H1 (cell line): Measurements from ENCODE around the gene MAFB. TPM values are rescaled to one million over a fixed set of nuclear protein-coding genes. Genes with fewer than 3 reads are reported as not detected.
A peak's percentile ranks its signal among the peaks of the same experiment; 100 is the strongest.

ENCODE experiments used
- CTCF ChIA-PET: fragments of 300-600 bp; sonication (Branson Sonifier 250); formaldehyde crosslinking; loops from one replicate; lab custom pipeline; 2021; ENCODE audit not compliant: partially characterized antibody; lab: Charles Lee
- POLR2A ChIA-PET: fragments of 300-600 bp; sonication (Branson Sonifier 250); formaldehyde crosslinking; loops from one replicate; lab custom pipeline; 2021; ENCODE audit warnings: inconsistent platforms; ENCODE audit not compliant: partially characterized antibody; lab: Charles Lee
- DNase-seq, 2 experiments: peaks; one replicate each; pipeline versions ENCODE4 v3.0.0 to v3.0.0-alpha.2; 2010 to 2022; ENCODE audit warnings: low spot score in 2 of 2, low read depth in 1 of 2, mixed read lengths in 1 of 2
- FAIRE-seq: peaks from 2 replicates; lab custom pipeline; 2011; peaks lifted over from hg19 to GRCh38; lab: Jason Lieb, UNC
- H2AFZ ChIP-seq: 2 replicates; pipeline ENCODE4 v1.8.1; 2012; ENCODE audit warnings: low read length, inconsistent platforms
- H2AK5ac ChIP-seq: 2 replicates; pipeline ENCODE4 v1.6.1; 2013; ENCODE audit warnings: low read depth, low read length
- H2BK120ac ChIP-seq: replicated peaks from 2 replicates; pipeline ENCODE3; 2013; ENCODE audit warnings: low read depth, low read length, inconsistent platforms
- H2BK12ac ChIP-seq: 2 replicates; pipeline ENCODE4 v1.6.1; 2013; ENCODE audit warnings: low read depth, low read length
- H2BK15ac ChIP-seq: 2 replicates; pipeline ENCODE4 v1.6.1; 2013; ENCODE audit warnings: low read length
- H2BK20ac ChIP-seq: 2 replicates; pipeline ENCODE4 v1.6.1; 2013; ENCODE audit warnings: low read length
- H2BK5ac ChIP-seq: 2 replicates; pipeline ENCODE4 v1.6.1; 2013; ENCODE audit warnings: low read depth, low read length
- H3K14ac ChIP-seq: 2 replicates; pipeline ENCODE4 v1.6.1; 2013; ENCODE audit warnings: inconsistent platforms; ENCODE audit not compliant: insufficient read length
- H3K18ac ChIP-seq: 2 replicates; pipeline ENCODE4 v1.6.1; 2013; ENCODE audit warnings: low read length; ENCODE audit errors: extremely low read depth
- H3K23ac ChIP-seq: 2 replicates; pipeline ENCODE4 v1.6.1; 2013; ENCODE audit warnings: inconsistent platforms; ENCODE audit not compliant: insufficient read length
- H3K23me2 ChIP-seq: 2 replicates; pipeline ENCODE4 v1.6.1; 2013; ENCODE audit warnings: low read depth, low read length
- H3K27ac ChIP-seq: 2 replicates; pipeline ENCODE4 v1.6.1; 2011; ENCODE audit warnings: low read depth, low read length, inconsistent platforms
- H3K27me3 ChIP-seq, 4 experiments: replicated peaks in 1 of 4; 1 replicate in 1 of 4; 2 replicates in 3 of 4; pipeline versions ENCODE4 v1.6.1 to v1.8.1; 2011 to 2013; ENCODE audit warnings: low read length in 3 of 4, mild to moderate bottlenecking in 3 of 4, inconsistent platforms in 2 of 4, mixed read lengths in 2 of 4, moderate library complexity in 1 of 4; ENCODE audit not compliant: control insufficient read depth in 3 of 4, insufficient read depth in 3 of 4; ENCODE audit errors: extremely low read depth in 1 of 4
- H3K36me3 ChIP-seq, 4 experiments: 2 replicates each; pipeline versions ENCODE4 v1.6.1 to v1.8.1; 2011 to 2013; ENCODE audit warnings: mild to moderate bottlenecking in 4 of 4, low read length in 3 of 4, moderate library complexity in 2 of 4, control low read depth in 1 of 4, inconsistent platforms in 1 of 4; ENCODE audit not compliant: insufficient read depth in 4 of 4, control insufficient read depth in 2 of 4
- H3K4ac ChIP-seq: replicated peaks from 2 replicates; pipeline ENCODE3; 2013; ENCODE audit warnings: low read length, low read depth, mixed read lengths, inconsistent platforms; ENCODE audit not compliant: insufficient read length
- H3K4me1 ChIP-seq, 4 experiments: replicated peaks in 1 of 4; 1 replicate in 1 of 4; 2 replicates in 3 of 4; pipeline versions ENCODE4 v1.6.1 to v1.8.1; 2011 to 2013; ENCODE audit warnings: low read length in 3 of 4, inconsistent platforms in 2 of 4, mixed read lengths in 1 of 4; ENCODE audit not compliant: insufficient read depth in 4 of 4, control insufficient read depth in 3 of 4
- H3K4me2 ChIP-seq, 2 experiments: 2 replicates each; pipeline versions ENCODE4 v1.6.1 to v1.8.1; 2011 to 2013; ENCODE audit warnings: low read depth in 2 of 2, low read length in 2 of 2, control low read depth in 1 of 2, inconsistent platforms in 1 of 2, mild to moderate bottlenecking in 1 of 2; ENCODE audit not compliant: insufficient read depth in 1 of 2
- H3K4me3 ChIP-seq, 4 experiments: fragments of 200-600, 300-600 bp in 1 of 4; sonication (generic), shearing (Covaris generic), sonication (Bioruptor Twin) in 1 of 4; 2 replicates each; pipeline versions ENCODE4 v1.5.1 to v1.8.1; 2011 to 2016; ENCODE audit warnings: low read length in 4 of 4, low read depth in 3 of 4, control low read depth in 2 of 4, inconsistent platforms in 2 of 4, mild to moderate bottlenecking in 2 of 4, mixed read lengths in 1 of 4, moderate library complexity in 1 of 4; ENCODE audit not compliant: insufficient read depth in 2 of 4; ENCODE audit errors: extremely low read depth in 1 of 4
- H3K56ac ChIP-seq: replicated peaks from 2 replicates; pipeline ENCODE3; 2013; ENCODE audit warnings: low read depth, mild to moderate bottlenecking, mixed read lengths, low read length, inconsistent platforms; ENCODE audit not compliant: insufficient read length
- H3K79me1 ChIP-seq: 2 replicates; pipeline ENCODE4 v1.6.1; 2013; ENCODE audit warnings: low read depth, low read length, control low read depth
- H3K79me2 ChIP-seq, 2 experiments: 2 replicates each; pipeline versions ENCODE4 v1.6.1 to v1.8.1; 2012 to 2013; ENCODE audit warnings: low read length in 2 of 2, mild to moderate bottlenecking in 2 of 2, inconsistent platforms in 1 of 2; ENCODE audit not compliant: insufficient read depth in 2 of 2, control insufficient read depth in 1 of 2
- H3K9ac ChIP-seq, 4 experiments: replicated peaks in 1 of 4; 1 replicate in 1 of 4; 2 replicates in 3 of 4; pipeline versions ENCODE4 v1.6.1 to v1.8.1; 2011 to 2013; ENCODE audit warnings: low read depth in 3 of 4, low read length in 3 of 4, control low read depth in 2 of 4, mild to moderate bottlenecking in 2 of 4, moderate library complexity in 2 of 4, inconsistent platforms in 1 of 4; ENCODE audit errors: extremely low read depth in 1 of 4
- H3K9me3 ChIP-seq, 2 experiments: 2 replicates each; pipeline versions ENCODE4 v1.6.1 to v1.8.1; 2012 to 2013; ENCODE audit warnings: mild to moderate bottlenecking in 2 of 2, moderate library complexity in 2 of 2, control low read depth in 1 of 2, inconsistent platforms in 1 of 2, low read depth in 1 of 2, low read length in 1 of 2, mixed read lengths in 1 of 2; ENCODE audit not compliant: insufficient read depth in 2 of 2
- H4K20me1 ChIP-seq, 2 experiments: replicated peaks in 1 of 2; 2 replicates each; pipeline versions ENCODE3 to v1.8.1; 2011 to 2013; ENCODE audit warnings: inconsistent platforms in 2 of 2, low read length in 2 of 2, mild to moderate bottlenecking in 1 of 2; ENCODE audit not compliant: insufficient read depth in 2 of 2, control insufficient read depth in 1 of 2
- H4K5ac ChIP-seq: 2 replicates; pipeline ENCODE4 v1.6.1; 2013; ENCODE audit warnings: low read length, low read depth, mixed read lengths, inconsistent platforms; ENCODE audit not compliant: insufficient read length
- H4K8ac ChIP-seq: 2 replicates; pipeline ENCODE4 v1.8.0; 2013; ENCODE audit warnings: mild to moderate bottlenecking, moderate library complexity, low read length, inconsistent platforms; ENCODE audit not compliant: insufficient read depth; ENCODE audit errors: extremely low read depth
- H4K91ac ChIP-seq: replicated peaks from 2 replicates; pipeline ENCODE3; 2013; ENCODE audit warnings: low read length, mixed read lengths, inconsistent platforms; ENCODE audit not compliant: insufficient read length
- ASH2L ChIP-seq: fragments of 200-600, 300-600 bp; sonication (generic); IDR thresholded peaks from one replicate; pipeline ENCODE4 v1.7.1; 2017; ENCODE audit warnings: low read length
- MAFK ChIP-seq: IDR thresholded peaks from 2 replicates; pipeline ENCODE4 v1.6.1; 2012; ENCODE audit warnings: low read depth, mild to moderate bottlenecking, improper control_type of control experiment, low read length
- RAD21 ChIP-seq, 2 experiments: IDR thresholded peaks in 1 of 2; conservative IDR thresholded peaks in 1 of 2; 2 replicates each; pipeline ENCODE4 v1.6.1; 2011; ENCODE audit warnings: low read depth in 2 of 2, low read length in 2 of 2, improper control_type of control experiment in 1 of 2, inconsistent platforms in 1 of 2, mild to moderate bottlenecking in 1 of 2, moderate library complexity in 1 of 2
- SP1 ChIP-seq: IDR thresholded peaks from 2 replicates; pipeline ENCODE4 v1.6.1; 2011; ENCODE audit warnings: low read depth, low read length
- SP4 ChIP-seq: IDR thresholded peaks from 2 replicates; pipeline ENCODE4 v1.6.1; 2012; ENCODE audit warnings: low read length, inconsistent platforms
- TBP ChIP-seq: IDR thresholded peaks from 2 replicates; pipeline ENCODE4 v1.6.1; 2011; ENCODE audit warnings: low read depth, low read length, improper control_type of control experiment
- TEAD4 ChIP-seq: IDR thresholded peaks from 2 replicates; pipeline ENCODE4 v1.6.1; 2012; ENCODE audit warnings: low read depth, low read length, inconsistent platforms, mixed read lengths
- whole genome bisulfite sequencing, 2 experiments: shearing (Covaris generic) in 1 of 2; methylation state at CpG; one replicate each; pipeline versions ENCODE4 v1.1.6 to v1.1.7; 2013 to 2015; ENCODE audit warnings: low lambda C conversion rate in 2 of 2, mixed read lengths in 2 of 2, inconsistent platforms in 1 of 2, low coverage in 1 of 2, missing lambda C conversion rate in 1 of 2; ENCODE audit not compliant: insufficient replicate concordance in 2 of 2, insufficient coverage in 1 of 2, insufficient read length in 1 of 2; ENCODE audit errors: extremely low coverage in 1 of 2, missing lambda C conversion rate in 1 of 2; 5-methylcytosine and 5-hydroxymethylcytosine counted together
- polyA plus RNA-seq, 7 experiments: library from polyadenylated mRNA; depleted of rRNA in 3 of 7; stranded (reverse) in 5 of 7; unstranded in 2 of 7; fragments of >200 nt in 5 of 7; fragments of 200-250 nt in 2 of 7; gene quantifications; 1 replicate in 5 of 7; 2 replicates in 1 of 7; 4 replicates in 1 of 7; pipeline versions ENCODE4 v1.2.1 to v1.2.3, GENCODE V29; 2011 to 2013; ENCODE audit warnings: missing spikeins in 2 of 7, mixed read lengths in 2 of 7
- total RNA-seq: library from RNA; stranded (reverse); fragmentation: NEBNext Ultra II Directional; extraction: Animal tissue kit (Norgen Biotek cat#: 25700); gene quantifications from 2 replicates; pipeline ENCODE4 v1.2.1, GENCODE V29; 2021
- TF ChIP-seq, protein P1 (sequence below): IDR thresholded peaks from 2 replicates; pipeline ENCODE4 v1.6.1; 2012; ENCODE audit warnings: inconsistent platforms
- TF ChIP-seq, protein P2 (sequence below): IDR thresholded peaks from 2 replicates; pipeline ENCODE4 v1.6.1; 2011; ENCODE audit warnings: low read depth, mild to moderate bottlenecking, low read length; ENCODE audit not compliant: insufficient read depth
- TF ChIP-seq, protein P3 (sequence below), 3 experiments: IDR thresholded peaks; 1 replicate in 2 of 3; 2 replicates in 1 of 3; pipeline versions ENCODE4 v1.5.1 to v1.6.1; 2011; ENCODE audit warnings: low read length in 3 of 3, mild to moderate bottlenecking in 3 of 3, inconsistent platforms in 2 of 3, low read depth in 1 of 3, moderate library complexity in 1 of 3; ENCODE audit not compliant: insufficient read depth in 1 of 3; ENCODE audit errors: control extremely low read depth in 1 of 3

The MAFB gene
- total and polyA plus RNA-seq, 2 of the 8 experiments (the other 6 are each of a cell fraction or from before 2014, with no cell fraction given) = 0.83 to 1.8 TPM

DNA sequence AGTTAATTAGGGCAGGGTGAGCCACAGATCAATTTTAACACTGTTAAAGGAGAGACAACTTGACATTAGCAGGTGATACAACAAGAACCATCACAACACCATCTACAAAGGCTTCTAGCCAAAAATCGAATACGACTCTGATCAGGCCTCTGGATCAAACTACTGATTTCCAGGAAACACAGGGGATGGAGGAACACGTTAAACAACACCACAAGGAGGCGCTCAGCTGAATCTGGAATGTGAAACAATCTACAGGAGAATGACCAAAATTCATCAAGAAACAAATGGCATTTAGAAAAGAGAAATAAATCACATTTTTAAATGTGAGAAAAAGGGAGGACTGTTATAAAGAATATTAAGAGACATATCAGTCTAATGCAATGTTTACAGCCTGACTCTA lies 13.5 kb upstream of the MAFB start:
- Histone ChIP-seq H3K18ac (no peak overlapping the region), H4K5ac (no peak overlapping the region), H3K79me2 (no peaks in the 10 kb centered on the region), H3K27me3 (peaks cover 0 to 10% (median 4%) of the 10 kb centered on the region in 4 experiments; a peak in 5 of 7 replicates), H3K4me2 (no peak overlapping the region), H3K14ac (no peak overlapping the region), H3K79me1 (no peaks in the 10 kb centered on the region), H4K91ac (no peak overlapping the region), H3K23me2 (no peaks in the 10 kb centered on the region), H3K4ac (no peak overlapping the region), H2BK12ac (no peak overlapping the region), H3K9ac (no peak overlapping the region), H4K8ac (no peak overlapping the region), H3K23ac (no peak overlapping the region), H2BK15ac (no peak overlapping the region), H3K27ac (no peak overlapping the region), H2AFZ (no peak overlapping the region), H3K56ac (no peak overlapping the region), H2AK5ac (no peak overlapping the region), H2BK20ac (no peak overlapping the region), H3K4me1 (peaks cover 0 to 3% (median 0%) of the 10 kb centered on the region in 4 experiments; a peak in 1 of 7 replicates), H4K20me1 (no peaks in the 10 kb centered on the region), H3K9me3 (peaks cover 0 to 10% of the 10 kb centered on the region in 2 experiments; a peak in 2 of 4 replicates), H3K36me3 (no peaks in the 10 kb centered on the region), H2BK120ac (no peak overlapping the region), H3K4me3 (no peak overlapping the region), H2BK5ac (no peak overlapping the region)
- ChIA-PET CTCF (interaction anchor here (0.9 to 3.1 kb wide), 4 partner anchors 8 to 261 kb away, joined by 3 to 12 read pairs (median 6); no protein-coding TSS in a partner anchor), POLR2A (no interaction called here)
- no peak for TF ChIP-seq SP1
- TF ChIP-seq RAD21 (IDR thresholded peaks at IDR 0.05 in 1 of 2, conservative IDR thresholded peaks at IDR 0.05 in 1 of 2; ENCODE audit: low read depth in 2 of 2, low read length in 2 of 2) = peak; percentile 29 to 39; a peak in 1 of 4 replicates
- 0 out of 2 replicates have a peak, but pooled peaks have one; percentile 18 for TF ChIP-seq TEAD4
- no peak for TF ChIP-seq SP4
- TF ChIP-seq ASH2L = no peak
- TF ChIP-seq, protein P1, sequence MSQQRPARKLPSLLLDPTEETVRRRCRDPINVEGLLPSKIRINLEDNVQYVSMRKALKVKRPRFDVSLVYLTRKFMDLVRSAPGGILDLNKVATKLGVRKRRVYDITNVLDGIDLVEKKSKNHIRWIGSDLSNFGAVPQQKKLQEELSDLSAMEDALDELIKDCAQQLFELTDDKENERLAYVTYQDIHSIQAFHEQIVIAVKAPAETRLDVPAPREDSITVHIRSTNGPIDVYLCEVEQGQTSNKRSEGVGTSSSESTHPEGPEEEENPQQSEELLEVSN = no peak
- TF ChIP-seq, protein P2, sequence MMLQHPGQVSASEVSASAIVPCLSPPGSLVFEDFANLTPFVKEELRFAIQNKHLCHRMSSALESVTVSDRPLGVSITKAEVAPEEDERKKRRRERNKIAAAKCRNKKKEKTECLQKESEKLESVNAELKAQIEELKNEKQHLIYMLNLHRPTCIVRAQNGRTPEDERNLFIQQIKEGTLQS = no peak
- no peak for TF ChIP-seq TBP
- TF ChIP-seq, protein P3, sequence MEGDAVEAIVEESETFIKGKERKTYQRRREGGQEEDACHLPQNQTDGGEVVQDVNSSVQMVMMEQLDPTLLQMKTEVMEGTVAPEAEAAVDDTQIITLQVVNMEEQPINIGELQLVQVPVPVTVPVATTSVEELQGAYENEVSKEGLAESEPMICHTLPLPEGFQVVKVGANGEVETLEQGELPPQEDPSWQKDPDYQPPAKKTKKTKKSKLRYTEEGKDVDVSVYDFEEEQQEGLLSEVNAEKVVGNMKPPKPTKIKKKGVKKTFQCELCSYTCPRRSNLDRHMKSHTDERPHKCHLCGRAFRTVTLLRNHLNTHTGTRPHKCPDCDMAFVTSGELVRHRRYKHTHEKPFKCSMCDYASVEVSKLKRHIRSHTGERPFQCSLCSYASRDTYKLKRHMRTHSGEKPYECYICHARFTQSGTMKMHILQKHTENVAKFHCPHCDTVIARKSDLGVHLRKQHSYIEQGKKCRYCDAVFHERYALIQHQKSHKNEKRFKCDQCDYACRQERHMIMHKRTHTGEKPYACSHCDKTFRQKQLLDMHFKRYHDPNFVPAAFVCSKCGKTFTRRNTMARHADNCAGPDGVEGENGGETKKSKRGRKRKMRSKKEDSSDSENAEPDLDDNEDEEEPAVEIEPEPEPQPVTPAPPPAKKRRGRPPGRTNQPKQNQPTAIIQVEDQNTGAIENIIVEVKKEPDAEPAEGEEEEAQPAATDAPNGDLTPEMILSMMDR (IDR thresholded peaks at IDR 0.05; ENCODE audit: control extremely low read depth in 1 of 3, insufficient read depth in 1 of 3, low read depth in 1 of 3, low read length in 3 of 3) = peak in 2 of 3 experiments; percentile 41 to 43; a peak in 3 of 4 replicates
- TF ChIP-seq MAFK = no peak
- FAIRE-seq (no peak), DNase-seq (no peak)
- WGBS, 2 experiments = 86% methylated on average over 4 of the region's 4 CpGs; no CpG with 5 or more reads in 1 of the 2 experiments
